GM18502 (cell line): ENCODE data around the gene KLF3.

Experiments
- ATAC-seq: cut with Tn5 transposase; IDR thresholded peaks from one replicate; pipeline ENCODE4 v1.9.1; 2021; ENCODE audit warnings: mild to moderate bottlenecking; ENCODE audit not compliant: unreplicated experiment, poor library complexity

Gene KLF3

DNA sequence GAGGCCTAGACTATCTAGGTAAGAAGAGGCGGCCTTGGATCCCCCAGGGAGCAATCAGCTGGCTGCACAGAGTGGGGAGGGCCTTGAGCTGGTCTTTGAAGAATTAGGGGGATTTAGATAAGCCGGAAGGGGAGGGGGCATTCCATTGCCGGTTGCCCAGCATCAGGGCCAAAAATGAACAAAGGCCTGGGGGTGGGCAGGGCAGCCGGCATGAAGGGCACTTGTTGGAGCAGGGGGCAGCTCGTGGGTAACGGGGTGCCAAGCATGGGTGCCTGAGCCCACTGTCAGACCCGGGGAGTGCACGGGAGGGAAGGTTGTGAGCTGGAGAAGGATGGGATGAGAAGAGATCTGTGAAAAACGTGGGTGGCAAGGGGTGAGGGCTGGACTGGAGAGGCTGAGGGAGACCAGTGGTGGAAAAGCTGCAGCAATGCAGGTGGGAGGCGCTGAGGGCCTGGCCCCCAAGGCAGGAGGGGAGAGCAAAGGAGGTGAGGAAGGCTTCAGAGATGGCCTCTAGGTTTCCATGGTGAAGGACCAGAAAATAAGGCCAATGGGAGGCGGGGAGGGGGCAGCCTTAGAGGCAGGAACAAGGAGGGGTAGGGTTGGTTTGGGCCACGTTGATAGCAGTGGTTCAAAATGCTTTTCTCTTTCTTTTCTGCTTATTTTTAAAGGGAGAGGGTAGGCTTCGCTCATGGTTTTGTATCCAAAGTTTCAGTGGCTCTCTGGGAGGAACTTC lies 8.6 kb downstream of the KLF3 start:
- ATAC-seq: no peak

DNA sequence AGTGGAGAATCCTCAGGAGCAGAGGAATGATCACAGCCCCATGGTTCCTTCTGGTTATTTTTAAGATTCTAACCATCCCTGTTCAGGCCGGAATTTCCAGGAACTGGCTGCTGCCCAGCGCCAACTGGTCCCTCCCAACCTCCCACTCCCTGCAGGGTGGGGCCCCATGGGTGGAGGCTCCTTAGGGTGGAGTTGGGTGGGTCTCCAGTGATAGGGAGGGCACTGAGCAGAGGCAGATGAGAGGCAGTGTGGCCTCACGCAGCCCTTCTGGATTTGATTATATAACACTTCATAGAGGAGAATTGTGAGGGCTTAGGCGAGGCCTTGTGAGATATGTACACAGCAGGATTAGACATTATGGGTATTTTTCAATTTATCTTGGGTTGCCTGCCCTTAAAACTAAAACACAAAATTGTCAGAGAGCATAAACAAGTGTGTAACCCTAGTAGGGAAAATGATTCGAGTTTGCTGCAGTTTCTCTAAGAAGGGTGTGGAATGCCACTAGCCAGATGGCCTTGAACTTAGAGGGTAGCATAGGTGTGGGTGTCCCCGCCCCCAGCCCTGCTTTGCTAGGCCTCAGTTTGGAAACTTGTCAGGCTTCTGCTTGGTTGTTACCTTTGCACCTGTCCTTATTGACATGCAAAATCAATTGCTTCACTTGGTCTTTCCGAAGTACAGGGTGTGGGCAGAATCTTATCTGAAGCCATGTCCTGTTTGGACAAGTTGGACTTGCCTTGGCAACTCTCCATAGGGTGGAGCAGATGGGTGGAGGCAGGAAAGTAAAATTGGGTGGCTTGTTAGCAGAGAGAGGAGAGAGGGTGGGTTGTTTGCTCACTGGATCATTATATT lies 9.4 kb downstream of the KLF3 start:
- no peak for ATAC-seq

GRCh38 chr4:38674258-38675144 lies 10.5 kb downstream of the KLF3 start:
- no peak for ATAC-seq

DNA sequence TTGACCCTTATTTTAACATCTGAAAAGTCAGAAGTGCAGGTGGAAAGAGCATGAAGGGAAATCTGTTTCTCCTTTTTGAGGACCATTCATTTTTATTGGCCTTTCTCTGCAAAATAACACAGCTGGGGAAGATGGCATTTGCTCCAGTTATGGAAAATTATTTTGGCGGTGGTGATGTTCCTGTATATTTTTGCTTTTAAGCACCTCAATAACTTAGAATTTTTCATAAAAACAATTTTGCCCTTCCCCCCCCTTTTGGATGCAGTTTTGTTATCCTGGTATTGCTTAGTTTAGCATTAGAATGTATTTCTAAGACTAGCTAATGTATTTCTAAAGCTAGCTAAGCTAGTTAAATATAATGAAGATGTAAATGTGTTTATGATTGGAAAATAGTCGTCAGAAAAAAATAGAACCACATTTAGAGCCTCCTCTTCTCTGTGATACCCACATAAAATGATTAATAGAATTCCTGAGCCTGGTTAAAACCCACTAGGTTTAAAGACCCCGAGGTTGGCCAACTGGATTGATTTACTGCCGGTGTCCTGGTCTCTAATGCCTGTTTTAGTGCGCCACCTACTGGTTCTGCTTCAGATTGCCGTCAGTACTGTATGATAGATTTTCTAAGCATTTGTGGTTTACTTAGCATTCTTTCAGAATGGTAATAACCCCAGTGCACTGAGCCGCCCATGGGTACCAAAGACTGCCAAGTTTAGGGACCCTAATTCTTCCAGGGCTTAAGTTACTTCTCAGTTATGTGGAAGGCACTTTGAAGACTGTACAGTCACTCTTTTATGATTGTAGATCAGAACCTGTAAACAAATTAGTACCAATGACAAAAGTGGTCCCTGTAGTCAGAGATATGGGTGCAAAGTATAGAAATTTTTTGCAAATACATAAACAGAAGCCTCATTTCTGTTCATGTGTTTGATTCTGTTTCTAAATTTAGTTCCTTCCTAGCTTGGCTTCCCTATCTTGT lies 11.4 kb downstream of the KLF3 start:
- ATAC-seq: peak; percentile 74

DNA sequence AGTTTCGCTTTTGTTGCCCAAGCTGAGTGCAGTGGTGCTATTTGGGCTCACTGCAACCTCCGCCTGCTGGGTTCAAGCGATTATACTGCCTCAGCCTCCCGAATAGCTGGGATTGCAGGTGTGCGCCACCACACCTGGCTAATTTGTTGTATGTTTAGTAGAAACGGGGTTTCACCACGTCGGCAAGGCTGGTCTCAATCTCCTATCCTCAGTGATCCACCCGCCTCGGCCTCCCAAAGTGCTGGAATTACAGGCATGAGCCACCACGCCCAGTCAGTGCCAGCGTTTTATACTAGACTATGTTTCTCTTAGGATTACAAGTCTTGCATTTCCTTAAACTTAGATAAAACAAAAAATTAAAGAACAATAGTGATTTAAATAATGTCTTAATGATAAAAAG lies 13.0 kb downstream of the KLF3 start:
- ATAC-seq: no peak

DNA sequence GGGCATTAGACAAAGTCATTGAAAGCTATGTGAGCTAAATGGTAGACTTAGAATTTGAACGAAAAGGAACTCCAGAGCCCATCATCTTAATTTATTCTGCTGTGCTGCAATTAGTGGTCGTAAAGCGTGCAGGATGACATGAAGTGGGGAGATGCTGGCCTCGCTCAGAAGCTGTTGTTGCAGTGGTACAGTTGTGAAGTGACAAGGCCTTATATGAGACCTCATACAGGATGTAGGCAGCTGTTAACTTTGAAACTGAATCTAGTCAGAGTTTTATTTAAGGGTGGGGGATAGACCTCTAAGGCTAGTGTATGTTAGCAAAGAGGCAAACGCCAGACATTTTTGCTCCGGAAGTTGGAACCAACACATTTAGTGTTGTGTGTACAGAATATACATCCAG lies 13.4 kb downstream of the KLF3 start:
- ATAC-seq: no peak

DNA sequence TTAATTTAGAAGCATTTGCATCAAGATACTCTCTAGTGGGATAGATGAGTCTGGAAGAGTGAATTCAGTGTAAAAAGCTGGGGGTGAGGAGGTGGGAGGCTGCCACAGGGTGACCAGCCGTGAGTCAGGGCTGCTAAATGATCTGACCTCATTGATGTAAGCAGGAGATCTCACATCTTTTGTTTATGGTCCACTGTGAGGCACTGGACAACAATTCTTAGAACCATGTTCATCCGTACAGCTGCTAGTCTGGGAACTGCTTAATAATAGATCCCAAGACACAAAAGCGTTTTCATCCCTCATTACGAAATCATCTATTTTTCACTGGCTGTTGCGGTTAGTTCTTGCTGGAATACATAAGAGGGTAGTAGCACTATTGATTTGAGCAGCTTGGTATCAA lies 14.1 kb downstream of the KLF3 start:
- no peak for ATAC-seq

- ATAC-seq: no peak
Measured at GRCh38 chr4:38679921-38680320, 15.9 kb downstream of the KLF3 start.

- ATAC-seq: no peak
Measured at GRCh38 chr4:38681281-38681991, 17.4 kb downstream of the KLF3 start.

DNA sequence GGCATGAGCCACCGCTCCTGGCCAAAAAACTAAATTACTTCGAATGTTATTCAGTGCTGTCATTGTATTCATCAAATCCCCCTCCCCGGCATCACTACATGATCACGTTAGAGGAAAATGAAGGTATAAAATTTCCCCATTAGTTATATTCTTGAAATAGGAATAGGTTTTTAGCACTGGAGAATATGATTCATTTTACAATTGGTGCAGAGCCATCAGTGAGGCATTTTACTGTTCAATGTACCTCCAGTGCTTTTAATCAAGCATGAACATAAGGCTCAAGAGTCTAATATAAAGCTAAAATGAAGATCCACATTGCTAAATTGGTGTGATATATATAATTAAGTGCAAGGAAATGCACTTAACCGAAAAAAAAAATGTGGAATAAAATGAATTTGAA lies 18.3 kb downstream of the KLF3 start:
- ATAC-seq: no peak

- no peak for ATAC-seq
Measured at GRCh38 chr4:38683276-38683675, 19.3 kb downstream of the KLF3 start.

- ATAC-seq: no peak
Measured at GRCh38 chr4:38684271-38684670, 20.3 kb downstream of the KLF3 start.

- no peak for ATAC-seq
Measured at GRCh38 chr4:38684951-38685844, 21.2 kb downstream of the KLF3 start.

DNA sequence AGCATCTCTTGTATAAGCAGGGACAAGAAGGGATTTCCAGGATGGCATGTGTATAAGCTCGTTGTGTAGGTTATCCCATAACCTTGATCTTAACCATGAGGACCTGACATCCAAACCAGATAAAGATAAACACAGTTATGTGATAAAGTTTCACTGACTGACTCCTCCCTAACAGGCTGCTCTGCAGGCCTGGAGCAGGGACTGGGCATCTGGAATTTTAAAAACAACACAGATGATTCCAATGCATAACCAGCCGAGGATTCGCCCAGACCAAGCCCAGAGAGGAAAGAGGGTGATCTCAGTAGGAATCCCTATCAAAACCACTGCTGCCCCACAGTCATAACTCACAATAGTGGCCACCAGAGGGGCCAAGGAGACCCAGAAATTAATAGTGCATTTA lies 22.7 kb downstream of the KLF3 start:
- no peak for ATAC-seq

- ATAC-seq: no peak
Measured at GRCh38 chr4:38687571-38688011, 23.6 kb downstream of the KLF3 start.

- no peak for ATAC-seq
Measured at GRCh38 chr4:38688676-38689355, 24.8 kb downstream of the KLF3 start.

DNA sequence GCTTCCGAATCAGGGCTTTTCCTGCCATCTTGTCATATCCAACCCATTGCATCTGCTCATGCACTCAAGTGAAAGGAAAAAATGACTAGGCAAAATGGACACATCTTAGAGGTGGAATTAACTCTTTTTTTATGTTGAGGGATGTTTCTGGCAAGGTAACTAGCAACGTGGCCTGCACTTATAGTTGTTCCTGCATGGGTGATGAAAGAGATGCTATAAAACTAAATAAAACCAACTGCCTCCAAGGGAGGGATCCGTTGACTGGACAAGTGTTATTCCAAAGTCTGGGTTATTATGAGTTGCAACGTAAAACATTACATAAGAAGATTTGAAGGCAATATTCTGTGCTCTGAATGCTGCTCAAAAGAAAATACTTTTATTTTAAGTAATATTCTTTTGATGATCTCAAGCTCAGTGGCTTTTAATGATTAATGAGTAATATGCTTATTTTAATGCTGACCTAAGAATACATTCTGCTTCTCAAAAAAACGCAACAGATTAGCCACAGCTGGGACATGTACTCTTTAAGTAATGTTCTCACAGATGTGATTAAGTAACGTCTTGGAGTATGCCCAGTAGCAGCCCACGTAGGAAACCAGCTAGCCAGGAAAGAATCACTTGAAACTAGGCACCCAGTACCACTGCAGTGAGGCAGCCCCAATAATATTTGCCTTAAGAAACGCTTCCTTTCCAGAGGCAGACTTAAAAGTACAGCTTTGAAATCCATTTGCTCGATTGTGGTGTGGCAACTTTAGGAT lies 27.4 kb downstream of the KLF3 start:
- no peak for ATAC-seq
